ENCODE data around the gene CACNA2D3. TPM values are rescaled to one million over a fixed set of nuclear protein-coding genes. Genes with fewer than 3 reads are reported as not detected.

Gene CACNA2D3
- total RNA-seq, 1 donor from 2014 or later, result not detected

DNA sequence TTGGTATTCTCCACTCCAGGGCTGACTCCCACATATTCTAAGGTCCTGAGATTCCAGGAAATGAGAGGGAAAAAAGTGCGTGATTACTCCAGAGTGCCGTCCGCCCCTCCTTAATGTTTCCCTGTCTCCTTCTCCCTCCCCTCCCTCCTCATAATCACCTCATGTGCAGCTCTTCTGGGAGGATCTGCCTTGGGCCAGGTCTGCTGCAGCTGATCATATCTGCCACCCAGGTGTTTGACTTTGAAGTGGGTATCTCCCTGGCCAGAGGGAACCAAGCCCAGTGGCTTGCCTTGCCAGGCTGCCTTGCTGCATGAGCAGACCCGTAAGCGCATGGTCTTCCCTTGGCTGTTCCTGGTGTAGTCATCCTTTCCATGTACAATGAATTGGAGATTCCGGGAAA lies 833.6 kb downstream of the CACNA2D3 start:
- no peaks in the 10 kb centered on the region for H3K9me3 Mint-ChIP-seq (ENCODE audit: low read depth)
- TF ChIP-seq, protein P1, sequence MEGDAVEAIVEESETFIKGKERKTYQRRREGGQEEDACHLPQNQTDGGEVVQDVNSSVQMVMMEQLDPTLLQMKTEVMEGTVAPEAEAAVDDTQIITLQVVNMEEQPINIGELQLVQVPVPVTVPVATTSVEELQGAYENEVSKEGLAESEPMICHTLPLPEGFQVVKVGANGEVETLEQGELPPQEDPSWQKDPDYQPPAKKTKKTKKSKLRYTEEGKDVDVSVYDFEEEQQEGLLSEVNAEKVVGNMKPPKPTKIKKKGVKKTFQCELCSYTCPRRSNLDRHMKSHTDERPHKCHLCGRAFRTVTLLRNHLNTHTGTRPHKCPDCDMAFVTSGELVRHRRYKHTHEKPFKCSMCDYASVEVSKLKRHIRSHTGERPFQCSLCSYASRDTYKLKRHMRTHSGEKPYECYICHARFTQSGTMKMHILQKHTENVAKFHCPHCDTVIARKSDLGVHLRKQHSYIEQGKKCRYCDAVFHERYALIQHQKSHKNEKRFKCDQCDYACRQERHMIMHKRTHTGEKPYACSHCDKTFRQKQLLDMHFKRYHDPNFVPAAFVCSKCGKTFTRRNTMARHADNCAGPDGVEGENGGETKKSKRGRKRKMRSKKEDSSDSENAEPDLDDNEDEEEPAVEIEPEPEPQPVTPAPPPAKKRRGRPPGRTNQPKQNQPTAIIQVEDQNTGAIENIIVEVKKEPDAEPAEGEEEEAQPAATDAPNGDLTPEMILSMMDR (IDR thresholded peaks at IDR 0.05), result no peak
- H3K27ac Mint-ChIP-seq (ENCODE audit: unreplicated experiment), result no peak overlapping the region
- H3K27me3 Mint-ChIP-seq (ENCODE audit: low read depth), result no peaks in the 10 kb centered on the region
- no peaks in the 10 kb centered on the region for H3K36me3 Mint-ChIP-seq (ENCODE audit: low read depth)
- peaks cover 55% of the 10 kb centered on the region for H3K4me1 Mint-ChIP-seq (ENCODE audit: low read depth)
- no peak overlapping the region for H3K4me3 Mint-ChIP-seq (ENCODE audit: unreplicated experiment)
- DNase-seq (ENCODE audit: low spot score), result no peak

DNA sequence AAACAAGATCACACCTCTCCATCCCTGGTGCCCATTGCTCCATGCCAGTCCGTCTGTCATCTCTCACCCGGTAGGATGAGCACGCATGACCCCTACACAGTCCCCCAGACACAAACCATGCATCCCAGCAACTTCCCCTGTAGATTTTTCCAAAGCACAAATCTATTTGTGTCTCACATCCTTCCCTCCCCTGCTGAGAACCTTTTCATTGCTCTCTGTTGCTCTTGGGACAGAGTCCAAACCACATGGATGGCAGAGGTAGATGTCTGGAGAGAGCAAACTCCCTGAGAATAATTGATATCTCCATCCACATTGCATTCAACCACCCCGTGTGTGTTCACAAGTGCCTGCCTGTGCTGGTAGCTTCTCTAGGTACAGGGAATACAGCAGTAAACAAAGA lies 835.4 kb downstream of the CACNA2D3 start:
- DNase-seq (ENCODE audit: low spot score), result no peak
- no peak overlapping the region for H3K27ac Mint-ChIP-seq (ENCODE audit: unreplicated experiment)
- no peaks in the 10 kb centered on the region for H3K36me3 Mint-ChIP-seq (ENCODE audit: low read depth)
- peaks cover 47% of the 10 kb centered on the region for H3K4me1 Mint-ChIP-seq (ENCODE audit: low read depth)
- H3K4me3 Mint-ChIP-seq (ENCODE audit: unreplicated experiment), result no peak overlapping the region
- TF ChIP-seq, protein P1 (IDR thresholded peaks at IDR 0.05), result no peak
- H3K9me3 Mint-ChIP-seq (ENCODE audit: low read depth), result no peaks in the 10 kb centered on the region
- no peaks in the 10 kb centered on the region for H3K27me3 Mint-ChIP-seq (ENCODE audit: low read depth)

DNA sequence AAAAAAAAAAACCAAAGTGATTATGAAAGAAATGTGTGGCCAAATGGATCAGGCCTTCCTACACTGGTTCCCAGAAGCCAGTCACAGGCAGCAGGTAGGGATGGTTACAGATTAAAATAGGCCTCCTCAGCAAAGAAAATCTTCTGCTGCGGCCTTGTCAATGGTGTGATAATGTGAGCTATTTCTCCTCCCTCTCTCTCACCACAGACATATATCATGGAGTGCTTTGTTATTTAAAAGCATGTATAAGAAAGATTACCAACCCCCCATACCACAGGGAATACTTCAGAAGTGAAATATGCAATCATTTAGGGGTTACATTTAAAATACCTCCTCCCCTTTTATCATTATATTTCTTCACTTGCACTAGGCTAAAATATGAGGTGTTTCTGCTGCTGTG lies 837.7 kb downstream of the CACNA2D3 start:
- no peak overlapping the region for H3K27ac Mint-ChIP-seq (ENCODE audit: unreplicated experiment)
- peaks cover 32% of the 10 kb centered on the region for H3K4me1 Mint-ChIP-seq (ENCODE audit: low read depth)
- no peaks in the 10 kb centered on the region for H3K36me3 Mint-ChIP-seq (ENCODE audit: low read depth)
- H3K27me3 Mint-ChIP-seq (ENCODE audit: low read depth), result no peaks in the 10 kb centered on the region
- H3K9me3 Mint-ChIP-seq (ENCODE audit: low read depth), result no peaks in the 10 kb centered on the region
- no peak for DNase-seq (ENCODE audit: low spot score)
- no peak overlapping the region for H3K4me3 Mint-ChIP-seq (ENCODE audit: unreplicated experiment)
- TF ChIP-seq, protein P1 (IDR thresholded peaks at IDR 0.05), result no peak

DNA sequence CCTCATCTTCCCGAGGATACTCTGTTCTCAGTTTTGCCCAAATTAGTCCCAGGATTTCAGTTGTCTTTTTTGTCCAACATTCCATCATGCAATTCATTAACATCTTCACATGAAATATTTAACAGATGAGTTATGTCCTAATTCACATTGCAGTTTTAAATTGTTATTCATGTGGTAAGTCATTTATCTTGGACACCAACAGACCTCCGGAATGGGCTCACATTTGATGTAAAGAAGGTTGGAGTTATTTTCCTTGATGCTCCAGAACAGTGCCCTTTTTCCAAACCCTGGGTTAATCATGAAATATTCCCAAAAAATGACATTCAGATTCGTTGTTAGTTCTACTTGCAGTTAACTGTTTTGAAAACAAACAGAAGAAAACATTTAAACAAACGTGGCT lies 838.3 kb downstream of the CACNA2D3 start:
- TF ChIP-seq, protein P1 (IDR thresholded peaks at IDR 0.05), result no peak
- Mint-ChIP-seq H3K36me3 (ENCODE audit: low read depth) (no peaks in the 10 kb centered on the region), H3K4me1 (ENCODE audit: low read depth) (peaks cover 34% of the 10 kb centered on the region), H3K27ac (ENCODE audit: unreplicated experiment) (no peak overlapping the region), H3K4me3 (ENCODE audit: unreplicated experiment) (no peak overlapping the region), H3K9me3 (ENCODE audit: low read depth) (no peaks in the 10 kb centered on the region), H3K27me3 (ENCODE audit: low read depth) (no peaks in the 10 kb centered on the region)
- no peak for DNase-seq (ENCODE audit: low spot score)

DNA sequence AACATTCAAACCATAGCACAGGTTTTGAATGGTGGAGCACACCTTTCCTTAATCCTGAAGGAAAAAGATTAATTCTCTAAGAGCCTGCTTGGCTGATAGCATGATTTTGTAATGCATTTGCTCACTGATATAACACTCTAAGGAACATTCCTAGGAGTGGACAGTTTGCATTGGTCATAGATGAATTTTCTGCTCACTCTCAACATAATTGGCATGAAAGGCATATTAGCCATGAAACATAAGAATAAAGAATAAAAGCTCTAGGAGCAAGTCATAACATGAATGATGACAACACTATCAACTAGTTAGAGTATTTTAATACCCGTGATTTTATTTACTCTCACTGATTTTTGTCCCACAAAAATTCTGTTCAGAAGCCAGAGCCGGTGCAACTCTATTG lies 839.8 kb downstream of the CACNA2D3 start:
- no peaks in the 10 kb centered on the region for H3K27me3 Mint-ChIP-seq (ENCODE audit: low read depth)
- H3K36me3 Mint-ChIP-seq (ENCODE audit: low read depth), result no peaks in the 10 kb centered on the region
- TF ChIP-seq, protein P1 (IDR thresholded peaks at IDR 0.05), result no peak
- no peak overlapping the region for H3K4me3 Mint-ChIP-seq (ENCODE audit: unreplicated experiment)
- no peak for DNase-seq (ENCODE audit: low spot score)
- H3K27ac Mint-ChIP-seq (ENCODE audit: unreplicated experiment), result no peak overlapping the region
- H3K4me1 Mint-ChIP-seq (ENCODE audit: low read depth), result peaks cover 40% of the 10 kb centered on the region
- no peaks in the 10 kb centered on the region for H3K9me3 Mint-ChIP-seq (ENCODE audit: low read depth)

Measured in chondrocyte (in vitro differentiated cells).